ENCODE data around the gene BCAP31.
"Not testable (repeated sequence)": the region's sequence is repeated elsewhere in the genome, so short reads cannot be mapped to it uniquely, and the experiment has no call there.

Gene BCAP31

DNA sequence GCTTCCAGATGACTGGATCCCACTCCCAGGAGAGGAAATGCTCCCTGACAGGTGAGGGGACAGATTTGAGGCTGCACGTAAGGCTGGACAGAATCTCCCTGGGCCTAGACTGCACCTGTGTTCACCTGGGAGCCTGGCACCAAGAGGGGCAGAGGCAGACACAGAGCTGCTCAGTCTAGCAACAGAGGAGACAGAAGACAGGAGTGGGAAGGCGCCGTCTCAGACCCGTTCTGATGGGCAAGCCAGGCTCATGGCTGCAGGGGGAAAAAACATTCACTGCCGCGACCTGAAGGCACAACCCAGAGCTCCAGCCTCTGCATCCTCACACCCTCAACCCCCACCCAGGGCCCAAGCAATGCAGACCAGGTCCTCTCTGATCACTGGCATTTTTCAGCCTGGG is 16.8 kb downstream of the BCAP31 start:
- no peak for DNase-seq

DNA sequence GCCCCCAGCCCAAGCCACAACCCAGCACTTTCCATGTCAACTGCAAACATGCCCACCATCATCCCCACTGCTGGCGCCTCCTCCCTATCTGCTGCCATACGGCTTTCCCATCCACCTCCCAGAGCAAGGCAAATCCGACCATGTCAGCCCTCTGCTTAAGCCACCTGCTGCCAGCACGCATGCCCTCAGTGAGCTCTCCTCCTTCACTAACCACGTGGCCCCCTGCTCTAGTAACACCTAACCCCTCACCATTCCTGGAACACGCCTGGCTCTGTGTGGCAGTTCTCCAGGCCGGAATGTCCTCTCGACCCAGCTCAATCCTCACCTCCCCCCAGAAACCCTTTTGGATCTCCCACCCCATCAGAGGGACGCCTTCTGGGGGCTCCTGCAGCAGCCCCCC is 17.4 kb downstream of the BCAP31 start:
- DNase-seq = no peak

DNA sequence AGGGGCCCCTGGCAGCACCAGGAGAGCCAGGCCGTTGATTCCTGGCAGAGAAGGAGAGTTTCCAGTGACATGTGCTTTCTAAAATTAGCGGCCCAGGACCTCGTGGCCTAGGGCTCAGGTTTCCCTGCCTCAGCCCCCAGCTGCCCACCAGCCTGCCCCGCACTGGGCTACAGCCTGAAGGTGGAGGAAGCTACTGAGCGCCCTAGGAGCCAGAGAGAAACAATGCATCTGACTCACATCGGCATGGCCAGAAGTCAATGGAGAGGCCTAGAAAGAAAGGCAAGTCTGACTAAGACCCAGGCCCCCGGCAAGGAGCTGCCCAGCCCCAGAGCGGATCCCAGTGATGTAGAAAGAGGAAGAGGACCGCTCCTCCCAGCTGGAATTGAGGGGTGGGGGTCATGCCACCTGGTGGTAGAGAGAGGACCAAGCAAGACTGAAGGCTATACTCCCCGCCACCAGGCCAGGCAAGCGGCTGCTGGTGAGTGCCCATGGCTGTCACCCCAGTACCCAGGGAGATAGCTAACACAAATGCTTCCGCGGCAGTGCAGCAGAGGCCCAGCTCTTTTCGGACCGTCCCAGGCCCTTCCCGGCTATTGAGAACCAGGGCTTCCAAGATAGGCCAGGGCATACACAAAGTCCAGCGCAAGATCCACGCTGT is 18.7 kb downstream of the BCAP31 start:
- not testable (repeated sequence) for DNase-seq

DNA sequence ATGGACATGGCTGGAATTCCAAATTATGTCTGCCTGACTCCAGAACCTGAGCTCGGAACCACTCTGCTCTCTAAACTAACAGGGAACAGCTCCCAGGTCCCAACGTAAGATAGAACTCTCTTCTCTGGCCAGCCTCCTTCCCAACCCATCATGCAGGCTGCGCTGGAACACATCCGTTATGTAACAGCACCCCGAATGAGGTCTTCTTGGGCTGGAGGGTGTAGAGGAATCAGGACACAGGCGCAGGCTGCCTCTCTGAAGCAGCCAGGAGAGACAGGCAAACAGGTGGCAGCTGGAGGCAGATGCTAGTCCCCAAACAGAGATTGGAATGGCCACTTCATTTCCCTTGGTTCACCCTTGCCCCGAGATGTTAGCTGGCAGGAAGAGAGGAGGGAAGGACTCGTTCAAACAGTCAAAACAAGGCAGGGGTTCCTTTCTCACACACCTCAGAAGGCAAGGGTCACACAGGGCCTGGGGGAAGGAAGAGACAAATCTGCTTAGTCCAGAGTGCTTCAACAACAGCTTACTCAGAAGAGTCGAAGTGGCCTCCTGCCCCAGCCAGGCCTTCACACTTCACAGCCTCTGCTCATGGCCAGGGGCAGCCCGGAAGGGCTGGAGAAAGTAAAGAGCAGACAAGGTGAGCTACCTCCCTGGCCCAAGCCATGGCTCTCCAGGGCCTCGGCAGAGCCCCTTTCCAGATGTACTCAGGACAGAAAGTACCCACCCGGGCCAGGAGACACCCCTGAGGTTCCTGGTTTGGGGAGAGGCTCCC is 19.4 kb downstream of the BCAP31 start:
- DNase-seq = not testable (repeated sequence)

DNA sequence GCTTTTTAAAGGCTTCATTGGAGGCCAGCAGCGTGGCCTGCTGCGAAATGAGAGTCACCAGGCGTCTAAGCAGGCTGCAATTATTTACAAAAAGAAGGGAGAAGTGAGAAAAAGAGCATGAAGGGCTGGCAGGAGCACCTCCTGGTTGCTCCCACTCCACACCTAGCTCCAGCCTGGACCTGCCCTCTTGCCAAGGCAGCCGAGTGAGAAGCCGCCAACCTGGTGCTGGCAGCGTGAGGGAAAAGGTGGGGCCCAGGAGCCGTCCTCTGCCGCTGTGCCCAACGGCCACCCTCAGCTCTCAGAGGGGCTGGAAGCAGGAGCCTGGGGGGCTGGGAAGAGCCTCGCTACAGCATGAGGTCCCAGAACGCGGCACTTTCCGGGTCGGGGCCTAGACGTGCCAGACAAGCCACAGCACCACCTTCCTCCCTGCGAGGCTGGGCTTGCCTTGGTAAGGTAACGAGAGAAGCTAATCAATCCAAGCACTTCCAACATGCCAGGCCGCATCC is 20.1 kb downstream of the BCAP31 start:
- no peak for DNase-seq

DNA sequence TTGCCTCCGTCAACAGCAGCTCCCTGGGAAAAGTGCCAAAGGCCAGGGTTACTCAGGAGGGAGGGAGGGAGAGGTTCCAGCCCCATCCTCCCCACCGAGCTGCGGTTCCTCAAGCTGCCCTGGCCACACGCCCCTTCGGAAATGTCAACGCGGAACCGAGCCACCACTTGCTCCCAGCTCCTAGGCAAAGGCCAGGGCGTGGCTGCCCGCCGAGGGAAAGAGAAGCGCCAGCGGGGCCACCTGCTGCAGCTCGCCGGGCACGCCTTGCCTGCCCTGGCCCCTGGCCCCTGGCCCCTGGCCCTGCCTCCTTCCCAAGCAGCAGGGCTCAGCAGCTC is 21.2 kb downstream of the BCAP31 start:
- DNase-seq = no peak

DNA sequence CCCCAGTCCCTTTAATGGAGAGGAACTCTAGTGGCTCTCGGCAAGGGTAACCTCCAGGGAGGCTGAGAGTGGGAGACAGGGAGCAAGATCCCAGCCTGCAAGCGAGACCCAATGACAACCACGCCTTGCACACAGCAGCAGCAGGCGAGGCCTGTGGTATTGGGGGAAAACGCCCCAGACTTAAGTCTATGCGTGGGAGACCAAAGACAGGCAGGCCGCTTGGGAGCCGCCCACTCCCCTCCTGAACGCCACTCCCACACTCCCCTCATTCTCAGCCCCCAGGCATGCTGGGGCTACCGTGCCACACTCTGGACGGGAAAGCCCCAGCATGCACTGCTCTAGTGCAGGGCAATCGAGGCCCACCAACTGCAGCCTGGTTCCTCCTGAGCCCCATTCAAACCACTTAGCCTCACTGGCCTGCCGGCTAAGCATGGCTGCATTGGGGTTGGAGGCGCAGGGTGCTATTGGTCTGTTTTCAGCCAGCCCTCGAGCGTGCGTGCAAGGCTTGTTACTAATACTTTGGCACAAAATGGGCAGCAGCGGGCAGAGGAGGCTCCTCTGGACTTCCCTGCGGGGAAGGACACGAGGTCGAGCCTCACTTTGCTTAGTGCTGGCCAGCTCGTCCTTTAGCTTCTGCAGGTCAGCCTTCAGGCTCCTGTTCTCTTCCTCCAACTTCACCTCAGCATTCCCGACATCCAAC is 21.7 kb downstream of the BCAP31 start:
- DNase-seq = no peak

DNA sequence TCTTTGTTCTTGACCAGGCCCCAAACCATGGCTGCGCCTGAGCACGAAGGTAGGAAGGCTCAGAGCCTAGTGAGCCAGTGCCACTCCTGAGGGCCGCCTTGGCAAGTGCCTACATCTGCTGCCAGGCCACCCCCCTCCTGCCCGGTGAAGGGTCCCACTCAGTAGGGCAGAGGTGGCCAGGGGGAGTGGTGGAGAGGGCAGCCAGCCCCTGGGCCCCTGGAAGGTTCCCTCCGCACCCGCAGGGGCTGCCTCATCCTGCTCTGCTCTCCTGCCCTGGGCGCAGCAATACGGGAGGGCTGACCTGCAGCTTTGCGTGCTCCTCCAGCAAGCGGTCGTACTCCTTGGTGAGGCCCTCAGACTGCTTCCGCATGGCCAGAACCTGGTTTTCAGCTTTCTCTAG is 22.5 kb downstream of the BCAP31 start:
- no peak for DNase-seq

DNA sequence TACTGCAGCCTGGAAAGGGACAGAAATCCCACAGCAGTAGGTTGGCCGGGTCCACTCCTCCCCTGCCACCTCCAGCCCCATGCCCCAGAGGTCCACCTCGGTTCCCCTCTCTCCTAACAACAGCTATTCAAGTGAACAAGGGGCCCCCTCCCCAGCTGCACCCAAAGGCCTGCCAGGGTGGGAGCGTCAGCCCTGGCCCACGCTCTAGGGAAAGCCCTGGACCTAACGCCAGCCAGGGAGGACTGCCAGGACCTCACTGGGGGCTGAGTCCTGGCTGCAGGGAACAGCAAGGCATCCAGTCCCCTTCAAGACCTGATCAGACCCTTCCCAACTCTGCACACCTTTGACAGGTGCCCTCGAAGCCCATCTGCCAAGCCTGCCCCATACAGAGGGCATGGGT is 23.2 kb downstream of the BCAP31 start:
- DNase-seq = no peak

DNA sequence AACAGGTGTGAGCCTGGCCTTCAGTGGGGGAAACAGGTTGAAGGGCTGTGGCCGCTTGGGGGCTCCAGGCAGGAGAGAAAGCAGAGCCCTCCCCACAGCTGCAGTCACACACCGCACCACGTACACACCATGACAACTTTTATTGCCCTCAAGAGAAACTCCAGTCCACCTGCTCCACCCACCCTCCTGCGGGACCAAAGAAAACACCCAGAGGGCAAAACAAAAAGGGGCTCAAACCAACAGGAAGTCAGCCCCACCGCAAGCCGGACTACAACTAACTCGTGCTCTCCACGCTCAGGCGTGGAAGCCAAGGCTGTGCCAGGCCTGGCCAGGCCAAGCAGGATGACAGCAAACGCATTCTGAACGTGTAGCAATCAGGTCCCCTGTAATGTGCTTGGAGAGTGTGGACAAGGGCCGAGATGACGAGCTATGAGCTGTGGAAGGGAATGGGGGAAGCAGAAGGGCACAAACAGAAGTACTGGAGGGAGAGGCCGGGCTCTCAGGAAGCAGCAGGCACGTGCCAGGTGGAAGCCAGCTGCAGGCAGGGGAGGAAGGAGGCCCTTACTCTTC is 23.7 kb downstream of the BCAP31 start:
- no peak for DNase-seq

DNA sequence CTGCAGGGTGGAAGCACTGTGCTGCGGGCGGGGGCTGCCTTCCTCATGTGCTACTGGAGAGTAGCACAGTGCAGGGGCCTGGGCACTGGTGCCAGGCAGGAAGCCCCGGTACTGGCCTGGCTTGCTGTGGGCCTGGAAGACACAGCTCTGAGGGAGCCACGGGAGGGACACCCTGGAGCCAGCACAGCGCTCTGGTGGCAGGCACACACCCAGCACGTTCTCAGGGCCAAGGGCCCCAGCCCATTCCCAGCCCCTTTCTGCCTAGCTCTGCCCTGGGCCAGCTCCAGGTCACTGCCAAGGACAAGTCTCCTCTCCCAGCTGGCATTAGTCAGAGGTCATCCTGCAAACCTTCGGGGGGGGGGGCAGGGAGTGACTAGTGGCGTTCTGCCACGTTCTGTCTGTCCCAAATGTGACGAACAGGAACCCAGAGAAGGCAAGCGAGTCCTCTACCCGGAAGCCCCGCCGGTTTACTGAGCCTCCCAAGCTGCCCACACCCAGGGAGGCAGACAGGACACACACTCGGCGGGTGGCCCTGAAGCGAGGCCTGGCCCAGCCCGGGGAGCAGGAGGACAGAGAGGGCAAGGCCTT is 24.3 kb downstream of the BCAP31 start:
- not testable (repeated sequence) for DNase-seq

DNA sequence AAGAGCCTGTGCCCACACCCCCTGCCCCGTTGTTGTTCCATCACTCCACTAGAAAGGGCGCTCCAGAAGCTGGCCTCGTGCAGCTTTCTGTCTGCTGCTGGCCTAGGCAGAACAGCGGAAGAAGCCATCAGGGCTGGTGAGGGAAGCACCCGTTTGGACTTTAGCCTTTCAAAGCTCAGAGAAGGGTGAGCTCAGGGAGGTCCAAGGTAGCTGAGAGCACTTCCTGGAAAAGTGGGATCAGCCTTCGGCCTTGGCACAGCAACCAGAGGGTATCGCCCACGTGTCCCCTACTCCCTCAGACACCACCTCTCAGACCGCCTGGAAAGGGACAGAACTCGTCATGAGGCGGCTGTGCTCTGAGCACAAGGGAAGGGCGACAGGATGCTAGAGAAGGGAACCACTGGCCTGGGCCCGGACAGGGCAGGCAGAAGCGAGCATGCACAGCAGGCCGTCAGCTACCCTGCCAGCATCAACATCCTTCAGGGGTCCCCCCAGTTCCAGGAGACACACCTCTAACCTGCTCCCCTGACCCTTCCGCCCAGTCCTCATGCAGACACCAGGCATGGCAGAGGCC is 24.9 kb downstream of the BCAP31 start:
- not testable (repeated sequence) for DNase-seq

DNA sequence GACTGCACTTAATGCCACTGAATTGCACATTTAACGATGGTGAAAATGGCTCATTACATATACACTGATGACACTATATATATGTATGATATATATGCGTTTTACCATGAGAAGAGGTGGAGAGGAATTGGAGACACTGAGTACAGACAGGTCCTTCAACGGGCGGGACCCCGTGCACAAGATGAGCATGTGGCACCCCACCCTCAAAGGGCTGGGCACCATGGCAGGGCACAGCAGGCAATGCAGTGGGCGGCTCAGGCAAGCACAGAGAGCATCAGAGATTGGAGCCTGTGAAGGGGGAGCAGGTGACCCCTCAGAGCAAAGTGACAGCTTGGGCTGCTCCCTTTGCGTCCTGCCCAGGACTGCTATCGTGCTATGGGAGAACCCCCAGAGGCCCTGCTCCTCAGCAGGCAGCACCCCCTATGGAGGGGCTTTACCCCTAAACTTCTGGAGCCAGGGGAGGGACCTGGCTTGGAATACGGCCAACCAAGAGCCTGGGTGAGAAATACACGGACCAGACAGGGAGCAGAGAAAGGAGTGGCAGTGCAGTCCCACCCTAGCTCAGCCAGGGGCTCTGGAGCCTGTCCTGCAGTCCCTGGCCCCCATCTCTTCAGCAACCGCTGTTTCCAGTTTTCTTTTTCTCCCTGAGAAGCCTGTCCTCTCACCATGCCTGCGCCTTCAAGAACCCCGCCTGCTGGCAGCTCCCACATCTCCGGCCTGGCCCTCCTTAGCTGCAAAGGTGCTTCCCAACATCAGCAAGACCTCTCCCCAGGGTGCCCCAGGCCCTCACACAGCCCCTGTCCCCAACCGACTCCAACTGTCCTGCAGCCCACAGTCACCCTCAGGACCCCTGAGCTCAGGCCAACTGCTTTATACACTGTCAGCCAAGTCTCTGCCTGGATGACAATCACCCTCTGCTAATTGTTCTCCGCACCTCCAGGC is 26.0 kb downstream of the BCAP31 start:
- DNase-seq = no peak

DNA sequence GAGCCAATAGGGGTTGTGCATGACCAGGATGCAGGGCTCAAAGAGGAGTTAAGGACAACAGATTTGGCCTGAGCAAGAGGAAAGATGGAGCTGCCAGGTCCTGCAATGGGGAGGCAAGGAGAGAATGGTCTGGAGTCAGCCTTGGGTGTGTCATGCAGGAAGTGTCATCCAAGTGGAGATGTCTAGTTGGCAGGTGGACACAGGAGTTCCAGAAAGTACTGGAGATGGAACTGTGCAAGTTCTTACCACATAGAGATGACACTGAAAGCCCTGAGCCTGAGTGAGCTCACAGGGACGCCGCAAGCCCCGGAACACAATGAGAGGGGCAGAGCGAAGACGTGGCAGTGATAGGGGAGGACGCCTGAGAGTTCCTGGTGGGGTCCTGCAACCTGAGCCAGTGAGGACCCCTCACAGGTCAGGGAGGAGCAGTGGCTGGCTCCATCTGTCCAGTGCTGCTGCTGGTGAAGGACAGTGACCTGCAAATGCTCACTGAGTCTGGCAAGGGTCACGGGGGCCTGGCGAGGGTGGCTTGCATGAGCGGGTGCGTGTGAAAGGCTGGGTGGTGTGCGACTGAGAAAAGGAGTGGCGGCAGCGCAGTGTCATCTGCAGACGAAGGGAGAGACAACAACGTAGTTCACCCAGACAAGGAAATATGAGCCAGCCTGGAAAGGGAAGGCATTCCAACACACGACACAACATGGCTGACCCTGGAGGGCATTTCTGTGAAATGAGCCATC is 27.0 kb downstream of the BCAP31 start:
- DNase-seq = not testable (repeated sequence)

DNA sequence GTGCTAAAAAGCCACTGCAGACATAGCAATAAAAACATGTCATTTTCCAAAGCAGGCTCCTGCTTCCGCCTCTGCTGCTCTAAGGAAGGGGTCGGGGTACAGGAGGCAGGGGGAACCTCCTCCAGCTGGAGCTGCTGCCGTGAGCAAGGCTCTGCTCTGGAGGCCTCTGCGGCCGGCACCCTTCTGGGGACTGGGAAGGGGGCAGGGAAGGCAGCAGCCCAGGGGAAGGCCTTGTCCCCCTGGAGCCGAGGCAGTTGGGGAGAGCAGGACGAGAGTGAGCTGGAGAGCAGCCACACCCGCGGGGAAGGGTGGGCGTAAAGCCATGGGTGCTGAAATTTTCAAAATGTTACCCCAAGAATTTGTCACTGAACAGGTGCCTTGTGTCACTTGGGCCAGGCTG is 27.6 kb downstream of the BCAP31 start:
- DNase-seq = not testable (repeated sequence)

DNA sequence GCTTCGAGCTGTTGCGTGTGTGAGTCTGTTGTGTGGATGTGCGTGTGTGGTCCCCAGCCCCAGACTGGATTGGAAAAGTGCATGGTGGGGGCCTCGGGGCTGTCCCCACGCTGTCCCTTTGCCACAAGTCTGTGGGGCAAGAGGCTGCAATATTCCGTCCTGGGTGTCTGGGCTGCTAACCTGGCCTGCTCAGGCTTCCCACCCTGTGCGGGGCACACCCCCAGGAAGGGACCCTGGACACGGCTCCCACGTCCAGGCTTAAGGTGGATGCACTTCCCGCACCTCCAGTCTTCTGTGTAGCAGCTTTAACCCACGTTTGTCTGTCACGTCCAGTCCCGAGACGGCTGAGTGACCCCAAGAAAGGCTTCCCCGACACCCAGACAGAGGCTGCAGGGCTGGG is 28.1 kb downstream of the BCAP31 start:
- DNase-seq = no peak

DNA sequence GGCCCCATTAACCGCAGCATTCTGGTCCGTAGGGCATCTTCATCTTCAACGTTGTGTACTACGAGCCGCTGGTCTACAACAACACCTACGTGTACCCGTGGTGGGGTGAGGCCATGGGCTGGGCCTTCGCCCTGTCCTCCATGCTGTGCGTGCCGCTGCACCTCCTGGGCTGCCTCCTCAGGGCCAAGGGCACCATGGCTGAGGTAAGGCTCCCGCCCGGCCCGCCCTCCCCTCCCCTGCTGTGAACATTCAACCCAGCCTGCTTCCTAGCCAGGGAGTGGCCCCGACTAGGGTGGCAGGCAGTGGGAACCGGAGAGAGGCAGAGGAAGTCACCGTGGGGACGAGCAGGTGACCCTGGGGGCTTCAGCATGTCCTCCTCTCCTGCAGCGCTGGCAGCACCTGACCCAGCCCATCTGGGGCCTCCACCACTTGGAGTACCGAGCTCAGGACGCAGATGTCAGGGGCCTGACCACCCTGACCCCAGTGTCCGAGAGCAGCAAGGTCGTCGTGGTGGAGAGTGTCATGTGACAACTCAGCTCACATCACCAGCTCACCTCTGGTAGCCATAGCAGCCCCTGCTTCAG is 29.4 kb downstream of the BCAP31 start:
- no peak for DNase-seq

DNA sequence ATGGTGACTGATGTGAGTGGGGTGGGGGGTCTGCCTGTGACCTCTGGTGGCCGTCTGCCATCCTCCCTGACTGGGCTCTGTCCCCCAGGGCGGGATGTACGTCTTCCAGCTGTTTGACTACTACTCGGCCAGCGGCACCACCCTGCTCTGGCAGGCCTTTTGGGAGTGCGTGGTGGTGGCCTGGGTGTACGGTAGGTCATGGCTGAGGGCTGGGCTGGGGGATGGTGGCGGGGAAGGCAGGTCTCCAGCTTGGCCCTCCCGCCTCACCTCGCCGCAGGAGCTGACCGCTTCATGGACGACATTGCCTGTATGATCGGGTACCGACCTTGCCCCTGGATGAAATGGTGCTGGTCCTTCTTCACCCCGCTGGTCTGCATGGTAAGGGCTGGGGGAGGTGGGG is 29.9 kb downstream of the BCAP31 start:
- DNase-seq = not testable (repeated sequence)

DNA sequence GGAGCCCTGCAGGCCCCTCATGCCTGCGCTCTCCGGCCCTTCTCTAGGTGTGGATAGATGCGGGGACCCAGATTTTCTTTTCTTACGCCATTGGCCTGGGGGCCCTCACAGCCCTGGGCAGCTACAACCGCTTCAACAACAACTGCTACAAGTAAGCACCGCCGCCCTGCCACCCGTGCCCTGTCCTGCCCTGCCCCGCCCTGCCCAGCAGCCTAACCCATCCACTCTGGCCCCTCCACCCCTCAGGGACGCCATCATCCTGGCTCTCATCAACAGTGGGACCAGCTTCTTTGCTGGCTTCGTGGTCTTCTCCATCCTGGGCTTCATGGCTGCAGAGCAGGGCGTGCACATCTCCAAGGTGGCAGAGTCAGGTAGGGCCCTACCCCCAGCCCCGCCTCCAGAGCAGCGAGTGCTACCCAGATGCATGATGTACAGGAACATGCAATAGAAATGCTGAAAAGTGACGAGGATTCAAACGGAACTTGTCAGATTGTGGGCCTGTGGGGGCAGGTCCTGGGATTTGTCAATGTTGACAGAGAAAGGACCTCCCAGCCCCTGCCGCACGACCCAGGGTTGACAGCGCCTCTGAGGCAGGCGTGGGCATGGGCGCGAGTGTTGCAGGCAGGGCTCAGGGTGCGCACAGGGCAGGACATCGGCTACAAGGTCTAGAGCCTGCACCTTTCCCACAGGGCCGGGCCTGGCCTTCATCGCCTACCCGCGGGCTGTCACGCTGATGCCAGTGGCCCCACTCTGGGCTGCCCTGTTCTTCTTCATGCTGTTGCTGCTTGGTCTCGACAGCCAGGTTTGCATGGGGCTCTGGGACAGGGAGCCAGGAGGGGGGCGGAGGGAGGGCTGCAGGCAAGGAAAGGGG is 30.7 kb downstream of the BCAP31 start:
- DNase-seq = no peak

All from activated CD4-positive, alpha-beta T cell treated with anti-CD3 and anti-CD28 coated beads for 1 hour (primary cell).